Measurements from ENCODE around the gene SPDYE6. TPM values are rescaled to one million over a fixed set of nuclear protein-coding genes. Genes with fewer than 3 reads are reported as not detected.
"Not testable (repeated sequence)": the region's sequence is repeated elsewhere in the genome, so short reads cannot be mapped to it uniquely, and the experiment has no call there.

Gene SPDYE6
- total RNA-seq, 4 donors from 2014 or later, result not detected

DNA sequence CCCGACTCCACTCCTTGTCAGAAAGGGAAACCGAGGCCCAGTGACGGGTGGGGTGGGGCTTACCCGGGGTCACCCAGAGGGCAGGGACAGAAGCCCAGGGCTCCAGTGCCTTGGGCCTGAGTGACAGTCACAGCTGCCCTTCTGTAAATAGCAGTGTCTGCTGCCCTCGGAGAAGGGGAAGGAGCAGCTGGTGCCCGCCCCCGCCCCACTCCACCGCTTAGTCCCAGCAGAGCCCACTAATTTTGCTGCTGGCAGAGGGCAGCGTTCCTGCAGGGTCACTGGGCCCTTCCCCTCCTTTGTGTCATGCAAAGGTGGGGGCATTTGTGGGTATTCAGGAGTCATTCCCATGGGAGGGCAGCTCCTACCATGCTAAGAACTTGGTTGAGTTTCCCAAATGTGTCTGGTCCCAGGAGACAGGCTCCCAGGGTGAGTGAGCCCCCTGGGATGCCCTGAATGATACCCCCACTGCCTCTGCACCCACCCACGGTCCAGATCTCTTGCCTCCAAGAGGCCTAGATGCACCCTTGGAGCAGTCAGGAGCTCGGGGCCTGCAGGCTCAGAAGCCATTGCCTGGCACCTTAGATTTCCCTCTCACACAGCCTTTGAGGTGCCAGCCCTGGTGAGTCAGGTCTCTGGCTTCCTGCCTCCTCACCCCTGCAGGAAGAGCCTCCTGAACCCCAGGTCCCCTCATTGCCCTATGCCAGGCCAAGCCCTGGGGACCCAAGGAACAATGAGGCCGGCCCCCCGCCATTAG, 52.4 kb downstream of the SPDYE6 start:
- intact Hi-C loops (cut with DNase I; ENCODE audit: low total_unique reads), result no loop called here
- TF ChIP-seq POLR2A (IDR thresholded peaks at IDR 0.05), result no peak
- TF ChIP-seq, protein P1, sequence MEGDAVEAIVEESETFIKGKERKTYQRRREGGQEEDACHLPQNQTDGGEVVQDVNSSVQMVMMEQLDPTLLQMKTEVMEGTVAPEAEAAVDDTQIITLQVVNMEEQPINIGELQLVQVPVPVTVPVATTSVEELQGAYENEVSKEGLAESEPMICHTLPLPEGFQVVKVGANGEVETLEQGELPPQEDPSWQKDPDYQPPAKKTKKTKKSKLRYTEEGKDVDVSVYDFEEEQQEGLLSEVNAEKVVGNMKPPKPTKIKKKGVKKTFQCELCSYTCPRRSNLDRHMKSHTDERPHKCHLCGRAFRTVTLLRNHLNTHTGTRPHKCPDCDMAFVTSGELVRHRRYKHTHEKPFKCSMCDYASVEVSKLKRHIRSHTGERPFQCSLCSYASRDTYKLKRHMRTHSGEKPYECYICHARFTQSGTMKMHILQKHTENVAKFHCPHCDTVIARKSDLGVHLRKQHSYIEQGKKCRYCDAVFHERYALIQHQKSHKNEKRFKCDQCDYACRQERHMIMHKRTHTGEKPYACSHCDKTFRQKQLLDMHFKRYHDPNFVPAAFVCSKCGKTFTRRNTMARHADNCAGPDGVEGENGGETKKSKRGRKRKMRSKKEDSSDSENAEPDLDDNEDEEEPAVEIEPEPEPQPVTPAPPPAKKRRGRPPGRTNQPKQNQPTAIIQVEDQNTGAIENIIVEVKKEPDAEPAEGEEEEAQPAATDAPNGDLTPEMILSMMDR (IDR thresholded peaks at IDR 0.05), result no peak
- H3K4me3 ChIP-seq (ENCODE audit: low read depth, poor library complexity, severe bottlenecking), result no peak overlapping the region
- no peak for DNase-seq (ENCODE audit: low spot score in 2 of 2)
- WGBS, 2 donors, result 77 to 81% methylated on average over 11 to 13 of the region's 13 CpGs

DNA sequence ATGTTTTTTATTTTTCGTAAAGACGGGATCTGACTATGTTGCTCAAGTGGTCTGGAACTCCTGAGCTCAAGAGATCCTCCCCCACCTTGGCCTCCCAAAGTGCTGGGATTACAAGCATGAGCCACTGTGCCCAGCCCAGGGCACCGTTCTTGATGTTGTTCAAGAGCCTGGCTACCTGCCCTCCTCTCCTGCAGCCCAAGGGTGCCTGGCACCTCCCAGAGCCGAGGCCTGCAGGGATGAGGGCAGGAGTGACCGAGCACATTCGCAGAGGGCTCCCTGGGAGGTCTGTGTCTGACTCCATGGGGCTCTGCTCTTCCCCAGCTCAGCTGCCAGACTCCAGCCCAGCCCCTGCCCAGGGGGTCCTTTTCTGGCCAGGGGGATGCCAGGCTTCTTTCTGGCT, 54.2 kb downstream of the SPDYE6 start:
- intact Hi-C loops (cut with DNase I; ENCODE audit: low total_unique reads), result no loop called here
- no peak overlapping the region for H3K4me3 ChIP-seq (ENCODE audit: low read depth, poor library complexity, severe bottlenecking)
- 83 to 86% methylated on average over 3 to 6 of the region's 6 CpGs for WGBS, 2 donors
- DNase-seq (ENCODE audit: low spot score in 2 of 2), result no peak
- no peak for TF ChIP-seq POLR2A (IDR thresholded peaks at IDR 0.05)
- TF ChIP-seq, protein P1 (IDR thresholded peaks at IDR 0.05), result no peak

DNA sequence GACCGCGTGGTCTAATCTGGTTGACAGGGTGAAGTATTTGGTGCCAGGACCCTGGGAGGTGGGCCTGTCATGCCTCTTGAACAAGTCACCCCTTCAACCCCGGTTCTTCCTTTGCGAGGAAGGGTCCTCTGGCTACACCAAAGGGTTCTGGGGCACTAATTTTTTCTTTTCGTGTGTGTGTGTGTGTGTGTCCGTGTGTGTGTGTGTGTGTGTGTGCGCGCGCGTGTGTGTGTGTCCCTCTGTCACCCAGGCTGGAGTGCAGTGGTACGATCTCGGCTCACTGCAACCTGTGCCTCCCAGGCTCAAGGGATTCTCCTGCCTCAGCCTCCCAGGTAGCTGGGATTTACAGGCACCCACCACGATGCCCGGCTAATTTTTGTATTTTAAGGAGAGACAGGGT, 54.9 kb downstream of the SPDYE6 start:
- not testable (repeated sequence) for H3K4me3 ChIP-seq (ENCODE audit: low read depth, poor library complexity, severe bottlenecking)
- WGBS, 2 donors, result 87 to 97% methylated on average over 14 of the region's 14 CpGs

DNA sequence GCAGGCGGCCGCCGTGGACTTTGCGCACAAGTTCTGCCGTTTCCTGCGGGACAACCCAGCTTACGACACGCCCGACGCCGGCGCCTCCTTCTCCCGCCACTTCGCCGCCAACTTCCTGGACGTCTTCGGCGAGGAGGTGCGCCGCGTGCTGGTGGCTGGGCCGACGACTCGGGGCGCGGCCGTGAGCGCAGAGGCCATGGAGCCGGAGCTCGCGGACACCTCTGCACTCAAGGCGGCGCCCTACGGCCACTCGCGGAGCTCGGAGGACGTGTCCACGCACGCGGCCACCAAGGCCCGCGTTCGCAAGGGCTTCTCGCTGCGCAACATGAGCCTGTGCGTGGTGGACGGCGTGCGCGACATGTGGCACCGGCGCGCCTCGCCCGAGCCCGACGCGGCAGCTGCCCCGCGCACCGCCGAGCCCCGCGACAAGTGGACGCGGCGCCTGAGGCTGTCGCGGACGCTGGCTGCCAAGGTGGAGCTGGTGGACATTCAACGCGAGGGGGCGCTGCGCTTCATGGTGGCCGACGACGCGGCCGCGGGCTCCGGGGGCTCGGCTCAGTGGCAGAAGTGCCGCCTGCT, 55.5 kb downstream of the SPDYE6 start:
- intact Hi-C loops (cut with DNase I; ENCODE audit: low total_unique reads), result no loop called here
- TF ChIP-seq POLR2A (IDR thresholded peaks at IDR 0.05), result no peak
- TF ChIP-seq, protein P1 (IDR thresholded peaks at IDR 0.05), result no peak
- H3K4me3 ChIP-seq (ENCODE audit: low read depth, poor library complexity, severe bottlenecking), result no peak overlapping the region
- no peak for DNase-seq (ENCODE audit: low spot score in 2 of 2)
- WGBS, 2 donors, result 55 to 65% methylated on average over 28 to 63 of the region's 84 CpGs

More for the DNA sequence above, 54.9 kb downstream of the SPDYE6 start:
- intact Hi-C loops (cut with DNase I; ENCODE audit: low total_unique reads); DNase-seq (ENCODE audit: low spot score in 2 of 2): not testable (repeated sequence)

DNA sequence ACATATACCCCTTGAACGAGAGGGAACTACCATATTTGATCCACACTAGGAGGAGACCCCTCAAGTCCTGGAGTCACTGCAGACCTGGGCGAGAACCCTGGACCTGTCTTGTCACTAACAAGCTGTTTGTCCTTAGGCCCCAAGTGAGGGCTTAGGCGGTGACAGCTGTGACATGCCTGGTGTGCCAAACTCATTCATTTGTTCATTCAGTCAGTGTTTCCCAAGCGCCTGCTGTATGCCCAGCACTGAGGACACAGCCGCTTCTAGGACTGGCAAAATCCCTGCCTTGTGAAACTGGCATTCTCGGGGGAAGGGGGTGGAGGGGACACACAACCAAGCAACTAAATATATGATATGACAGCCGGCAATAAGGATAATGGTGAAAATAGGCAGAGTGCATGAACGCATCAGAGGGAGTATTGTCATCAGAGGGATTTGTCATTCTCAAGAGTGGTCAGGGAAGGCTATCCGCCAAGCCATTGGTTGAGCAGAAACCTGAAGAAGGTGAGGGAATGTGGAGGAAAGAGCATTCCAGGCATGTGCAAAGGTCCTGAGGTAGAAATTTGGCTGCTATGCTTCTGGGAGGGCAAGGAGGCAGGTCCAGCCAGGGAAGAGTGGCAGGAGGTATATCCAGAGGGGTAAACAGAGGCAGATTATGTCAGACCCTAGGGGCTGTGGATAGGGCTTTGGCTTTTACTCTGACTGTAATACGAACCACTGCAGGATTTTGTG, 58.6 kb downstream of the SPDYE6 start:
- no peak for TF ChIP-seq POLR2A (IDR thresholded peaks at IDR 0.05)
- TF ChIP-seq, protein P1 (IDR thresholded peaks at IDR 0.05), result no peak
- H3K4me3 ChIP-seq (ENCODE audit: low read depth, poor library complexity, severe bottlenecking), result no peak overlapping the region
- intact Hi-C loops (cut with DNase I; ENCODE audit: low total_unique reads), result no loop called here
- DNase-seq (ENCODE audit: low spot score in 2 of 2), result no peak
- 92 to 97% methylated on average over 10 of the region's 10 CpGs for WGBS, 2 donors

DNA sequence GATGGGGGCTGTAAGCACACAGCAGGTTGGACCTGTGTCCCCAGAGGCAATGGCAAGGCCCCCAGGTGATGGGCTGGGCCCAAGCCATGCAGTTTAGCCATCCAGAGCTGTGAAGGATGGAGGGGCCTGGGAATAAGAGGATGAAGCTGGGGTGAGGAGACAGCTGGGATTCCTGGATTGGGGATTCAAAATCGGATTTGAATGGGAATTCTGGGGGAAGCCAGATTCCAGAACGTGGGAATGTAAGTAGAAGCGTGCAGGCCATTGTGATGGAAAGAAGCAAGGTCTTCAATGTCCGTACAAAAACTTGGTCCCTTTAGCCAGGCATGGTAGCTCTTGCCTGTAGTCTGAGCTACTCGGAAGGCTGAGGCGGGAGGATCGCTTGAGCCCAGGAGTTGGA, 59.7 kb downstream of the SPDYE6 start:
- 91% methylated on average over 7 of the region's 7 CpGs for whole genome bisulfite sequencing, 2 donors
- TF ChIP-seq, protein P1 (IDR thresholded peaks at IDR 0.05), result no peak
- TF ChIP-seq POLR2A (IDR thresholded peaks at IDR 0.05), result no peak
- DNase-seq (ENCODE audit: low spot score in 2 of 2), result no peak
- H3K4me3 ChIP-seq (ENCODE audit: low read depth, poor library complexity, severe bottlenecking), result no peak overlapping the region
- intact Hi-C loops (cut with DNase I; ENCODE audit: low total_unique reads), result no loop called here
